ENCODE data around the gene GRIN2A. TPM values are rescaled to one million over a fixed set of nuclear protein-coding genes. Genes with fewer than 3 reads are reported as not detected.

The GRIN2A gene
- polyA plus RNA-seq, 1 experiment, result not detected

DNA sequence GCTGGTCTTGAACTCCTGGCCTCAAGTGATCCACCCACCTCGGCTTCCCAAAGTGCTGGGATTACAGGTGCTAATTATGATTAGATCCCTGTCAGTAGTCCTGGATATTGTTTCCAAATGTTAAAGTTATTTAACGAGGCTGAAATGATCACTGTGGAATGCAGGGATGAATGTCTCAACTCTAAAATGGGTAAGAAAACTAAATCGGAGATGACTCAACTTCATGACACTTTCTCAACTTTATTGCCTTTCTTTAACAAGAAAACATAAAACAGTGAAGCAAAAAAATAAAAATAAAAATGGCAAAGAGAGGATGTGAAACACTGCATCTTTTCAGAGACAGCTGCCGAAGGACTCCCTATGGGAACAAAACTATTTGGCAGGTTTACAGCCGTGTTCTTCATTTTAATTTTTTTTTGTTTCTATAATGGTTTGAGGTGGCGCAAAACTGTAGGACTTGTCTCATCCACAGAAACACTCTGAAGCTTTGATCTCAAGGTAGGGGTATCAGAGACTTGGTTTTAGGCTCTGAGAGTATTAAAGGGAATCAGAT is 382.0 kb downstream of the GRIN2A start:
- Histone ChIP-seq H3K36me3 (ENCODE audit: control insufficient read depth, insufficient read depth, low read length) (no peaks in the 10 kb centered on the region), H3K4me3 (ENCODE audit: low read depth, low read length) (no peak overlapping the region), H3K27me3 (ENCODE audit: control insufficient read depth, insufficient read depth, low read length) (no peaks in the 10 kb centered on the region)
- CTCF ChIA-PET, result no interaction called here
- POLR2A ChIA-PET, result no interaction called here
- no peak for TF ChIP-seq CTCF (IDR thresholded peaks at IDR 0.05; ENCODE audit: insufficient read depth, low read depth, low read length)
- DNase-seq (ENCODE audit: low read depth), result no peak

GRCh38 chr16:9798952-9799580 is 383.2 kb downstream of the GRIN2A start:
- ChIA-PET CTCF (no interaction called here), POLR2A (no interaction called here)
- no peak for DNase-seq (ENCODE audit: low read depth)
- no peak overlapping the region for H3K4me3 ChIP-seq (ENCODE audit: low read depth, low read length)
- H3K27me3 ChIP-seq (ENCODE audit: control insufficient read depth, insufficient read depth, low read length), result no peaks in the 10 kb centered on the region
- no peak for TF ChIP-seq CTCF (IDR thresholded peaks at IDR 0.05; ENCODE audit: insufficient read depth, low read depth, low read length)
- no peaks in the 10 kb centered on the region for H3K36me3 ChIP-seq (ENCODE audit: control insufficient read depth, insufficient read depth, low read length)

GRCh38 chr16:9798474-9798873 is 383.8 kb downstream of the GRIN2A start:
- H3K36me3 ChIP-seq (ENCODE audit: control insufficient read depth, insufficient read depth, low read length), result no peaks in the 10 kb centered on the region
- no peak for DNase-seq (ENCODE audit: low read depth)
- ChIA-PET CTCF (no interaction called here), POLR2A (no interaction called here)
- no peaks in the 10 kb centered on the region for H3K27me3 ChIP-seq (ENCODE audit: control insufficient read depth, insufficient read depth, low read length)
- no peak for TF ChIP-seq CTCF (IDR thresholded peaks at IDR 0.05; ENCODE audit: insufficient read depth, low read depth, low read length)
- H3K4me3 ChIP-seq (ENCODE audit: low read depth, low read length), result no peak overlapping the region

GRCh38 chr16:9797306-9797705 is 384.9 kb downstream of the GRIN2A start:
- POLR2A ChIA-PET, result no interaction called here
- CTCF ChIA-PET, result no interaction called here

GRCh38 chr16:9793623-9794022 is 388.6 kb downstream of the GRIN2A start:
- no peaks in the 10 kb centered on the region for H3K27me3 ChIP-seq (ENCODE audit: control insufficient read depth, insufficient read depth, low read length)
- ChIA-PET POLR2A (no interaction called here), CTCF (no interaction called here)
- no peak for DNase-seq (ENCODE audit: low read depth)
- TF ChIP-seq CTCF (IDR thresholded peaks at IDR 0.05; ENCODE audit: insufficient read depth, low read depth, low read length), result no peak
- no peaks in the 10 kb centered on the region for H3K36me3 ChIP-seq (ENCODE audit: control insufficient read depth, insufficient read depth, low read length)
- H3K4me3 ChIP-seq (ENCODE audit: low read depth, low read length), result no peak overlapping the region

More at GRCh38 chr16:9797306-9797705, 384.9 kb downstream of the GRIN2A start:
- no peak for DNase-seq (ENCODE audit: low read depth)
- Histone ChIP-seq H3K36me3 (ENCODE audit: control insufficient read depth, insufficient read depth, low read length) (no peaks in the 10 kb centered on the region), H3K27me3 (ENCODE audit: control insufficient read depth, insufficient read depth, low read length) (no peaks in the 10 kb centered on the region), H3K4me3 (ENCODE audit: low read depth, low read length) (no peak overlapping the region)
- no peak for TF ChIP-seq CTCF (IDR thresholded peaks at IDR 0.05; ENCODE audit: insufficient read depth, low read depth, low read length)
